Measurements from ENCODE around the gene HSPA8.

Gene HSPA8

DNA sequence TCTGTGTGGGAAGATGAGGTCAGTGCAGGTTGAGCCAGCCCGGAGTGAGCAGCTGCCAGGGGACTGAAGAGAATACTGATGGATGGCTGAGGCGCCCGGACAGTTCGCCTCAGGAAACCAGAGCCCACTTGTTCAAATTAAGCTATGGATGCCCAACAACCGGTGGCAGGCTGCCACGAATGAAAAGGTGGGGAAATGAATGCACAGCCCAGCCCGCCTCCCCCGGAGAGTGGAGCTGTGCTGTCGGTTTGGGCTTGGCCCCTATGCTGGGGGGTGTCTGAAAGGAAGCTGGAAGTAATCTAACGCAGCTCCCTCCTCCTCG, 21.9 kb downstream of the HSPA8 start:
- H3K9me2 ChIP-seq (replicated peaks; ENCODE audit: low read depth, low read length): no peaks in the 10 kb centered on the region
- no peaks in the 10 kb centered on the region for H3K79me2 ChIP-seq (ENCODE audit: insufficient read depth, low read length)
- no peak for TF ChIP-seq EZH2phosphoT487 (IDR thresholded peaks at IDR 0.05; ENCODE audit: borderline replicate concordance)
- TF ChIP-seq, protein P1, sequence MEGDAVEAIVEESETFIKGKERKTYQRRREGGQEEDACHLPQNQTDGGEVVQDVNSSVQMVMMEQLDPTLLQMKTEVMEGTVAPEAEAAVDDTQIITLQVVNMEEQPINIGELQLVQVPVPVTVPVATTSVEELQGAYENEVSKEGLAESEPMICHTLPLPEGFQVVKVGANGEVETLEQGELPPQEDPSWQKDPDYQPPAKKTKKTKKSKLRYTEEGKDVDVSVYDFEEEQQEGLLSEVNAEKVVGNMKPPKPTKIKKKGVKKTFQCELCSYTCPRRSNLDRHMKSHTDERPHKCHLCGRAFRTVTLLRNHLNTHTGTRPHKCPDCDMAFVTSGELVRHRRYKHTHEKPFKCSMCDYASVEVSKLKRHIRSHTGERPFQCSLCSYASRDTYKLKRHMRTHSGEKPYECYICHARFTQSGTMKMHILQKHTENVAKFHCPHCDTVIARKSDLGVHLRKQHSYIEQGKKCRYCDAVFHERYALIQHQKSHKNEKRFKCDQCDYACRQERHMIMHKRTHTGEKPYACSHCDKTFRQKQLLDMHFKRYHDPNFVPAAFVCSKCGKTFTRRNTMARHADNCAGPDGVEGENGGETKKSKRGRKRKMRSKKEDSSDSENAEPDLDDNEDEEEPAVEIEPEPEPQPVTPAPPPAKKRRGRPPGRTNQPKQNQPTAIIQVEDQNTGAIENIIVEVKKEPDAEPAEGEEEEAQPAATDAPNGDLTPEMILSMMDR (conservative IDR thresholded peaks at IDR 0.05; ENCODE audit: low read length): no peak
- H4K20me1 ChIP-seq (ENCODE audit: insufficient read depth, low read length, poor library complexity, severe bottlenecking): no peaks in the 10 kb centered on the region
- no peak overlapping the region for H3K9ac ChIP-seq (ENCODE audit: low read depth, low read length, poor library complexity, severe bottlenecking)
- H3K27me3 ChIP-seq (ENCODE audit: insufficient read depth, low read length, poor library complexity, severe bottlenecking): no peaks in the 10 kb centered on the region
- H3K4me3 ChIP-seq (ENCODE audit: low read length, poor library complexity, severe bottlenecking): no peak overlapping the region
- no peaks in the 10 kb centered on the region for H3K4me1 ChIP-seq (ENCODE audit: insufficient read depth, low read length, poor library complexity, severe bottlenecking)
- H2AFZ ChIP-seq (ENCODE audit: low read length): no peak overlapping the region
- H3K9me3 ChIP-seq (ENCODE audit: insufficient read depth, low read depth, low read length): no peaks in the 10 kb centered on the region
- no peaks in the 10 kb centered on the region for H3K36me3 ChIP-seq (ENCODE audit: insufficient read depth, low read length)
- H3F3A ChIP-seq (ENCODE audit: low read depth): no peaks in the 10 kb centered on the region
- H3K4me2 ChIP-seq (ENCODE audit: low read depth, low read length, poor library complexity, severe bottlenecking): no peak overlapping the region

DNA sequence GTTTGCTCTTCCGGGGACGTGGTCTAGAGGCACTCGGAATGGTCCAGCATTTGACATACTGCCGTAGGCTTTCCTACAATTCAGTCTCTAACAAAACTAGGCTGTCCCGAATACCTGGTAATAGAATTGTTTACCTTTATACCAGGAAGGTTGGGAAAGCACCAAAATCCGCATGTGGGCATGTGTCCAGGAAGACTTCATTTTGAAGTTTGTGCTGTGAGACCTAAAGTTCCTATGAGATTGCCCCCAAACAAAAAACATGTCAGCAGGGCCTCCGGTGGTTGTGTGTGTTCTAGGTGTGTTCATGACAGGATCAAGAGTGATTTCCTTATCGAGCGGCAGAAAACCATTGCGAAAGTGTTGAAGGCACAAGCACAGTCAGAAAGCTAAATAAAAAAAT, 26.1 kb downstream of the HSPA8 start:
- no peaks in the 10 kb centered on the region for H3K9me3 ChIP-seq (ENCODE audit: insufficient read depth, low read depth, low read length)
- no peaks in the 10 kb centered on the region for H4K20me1 ChIP-seq (ENCODE audit: insufficient read depth, low read length, poor library complexity, severe bottlenecking)
- H3F3A ChIP-seq (ENCODE audit: low read depth): no peaks in the 10 kb centered on the region
- no peak overlapping the region for H2AFZ ChIP-seq (ENCODE audit: low read length)
- TF ChIP-seq EZH2phosphoT487 (IDR thresholded peaks at IDR 0.05; ENCODE audit: borderline replicate concordance): no peak
- TF ChIP-seq, protein P1 (conservative IDR thresholded peaks at IDR 0.05; ENCODE audit: low read length): no peak
- no peak overlapping the region for H3K4me3 ChIP-seq (ENCODE audit: low read length, poor library complexity, severe bottlenecking)
- no peaks in the 10 kb centered on the region for H3K9me2 ChIP-seq (replicated peaks; ENCODE audit: low read depth, low read length)
- H3K4me2 ChIP-seq (ENCODE audit: low read depth, low read length, poor library complexity, severe bottlenecking): no peak overlapping the region
- no peaks in the 10 kb centered on the region for H3K36me3 ChIP-seq (ENCODE audit: insufficient read depth, low read length)
- no peaks in the 10 kb centered on the region for H3K27me3 ChIP-seq (ENCODE audit: insufficient read depth, low read length, poor library complexity, severe bottlenecking)
- H3K9ac ChIP-seq (ENCODE audit: low read depth, low read length, poor library complexity, severe bottlenecking): no peak overlapping the region
- no peaks in the 10 kb centered on the region for H3K79me2 ChIP-seq (ENCODE audit: insufficient read depth, low read length)
- peaks cover 7% of the 10 kb centered on the region for H3K4me1 ChIP-seq (ENCODE audit: insufficient read depth, low read length, poor library complexity, severe bottlenecking)

DNA sequence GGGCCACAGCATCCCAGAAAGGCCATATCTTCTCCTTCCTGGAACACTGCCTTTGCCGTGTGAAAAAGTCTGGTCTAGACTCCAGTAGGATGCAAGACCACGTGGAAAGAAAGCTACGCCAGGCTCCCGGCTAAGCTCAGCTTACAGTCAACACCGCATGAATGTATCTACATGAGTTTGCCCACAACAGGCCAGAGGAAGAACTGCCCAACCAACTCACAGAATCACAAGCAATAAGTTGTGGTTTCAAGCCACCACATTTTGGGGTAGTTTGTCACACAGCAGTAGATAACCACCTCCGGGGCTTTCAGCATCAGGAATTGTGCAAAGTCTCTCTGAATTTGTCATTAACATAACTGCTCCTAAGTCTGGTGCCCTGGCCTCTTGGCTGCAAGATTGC, 27.3 kb downstream of the HSPA8 start:
- Histone ChIP-seq H3K79me2 (ENCODE audit: insufficient read depth, low read length) (no peaks in the 10 kb centered on the region), H3K36me3 (ENCODE audit: insufficient read depth, low read length) (no peaks in the 10 kb centered on the region), H2AFZ (ENCODE audit: low read length) (no peak overlapping the region), H3K4me2 (ENCODE audit: low read depth, low read length, poor library complexity, severe bottlenecking) (no peak overlapping the region), H3K4me1 (ENCODE audit: insufficient read depth, low read length, poor library complexity, severe bottlenecking) (peaks cover 7% of the 10 kb centered on the region), H3K9me2 (replicated peaks; ENCODE audit: low read depth, low read length) (no peaks in the 10 kb centered on the region), H4K20me1 (ENCODE audit: insufficient read depth, low read length, poor library complexity, severe bottlenecking) (no peaks in the 10 kb centered on the region), H3K9ac (ENCODE audit: low read depth, low read length, poor library complexity, severe bottlenecking) (no peak overlapping the region), H3K27me3 (ENCODE audit: insufficient read depth, low read length, poor library complexity, severe bottlenecking) (no peaks in the 10 kb centered on the region), H3K4me3 (ENCODE audit: low read length, poor library complexity, severe bottlenecking) (no peak overlapping the region), H3F3A (ENCODE audit: low read depth) (no peaks in the 10 kb centered on the region), H3K9me3 (ENCODE audit: insufficient read depth, low read depth, low read length) (no peaks in the 10 kb centered on the region)
- TF ChIP-seq EZH2phosphoT487 (IDR thresholded peaks at IDR 0.05; ENCODE audit: borderline replicate concordance): no peak
- TF ChIP-seq, protein P1 (conservative IDR thresholded peaks at IDR 0.05; ENCODE audit: low read length): no peak

Data from Loucy (cell line).